GM12892 (cell line): ENCODE data around the gene TEX52.
"Not testable (repeated sequence)": the region's sequence is repeated elsewhere in the genome, so short reads cannot be mapped to it uniquely, and the experiment has no call there.

Experiments used
- DNase-seq: peaks from one replicate; pipeline ENCODE4 v3.0.0; 2011; ENCODE audit not compliant: insufficient read length
- FAIRE-seq: peaks from 2 replicates; lab custom pipeline; 2011; peaks lifted over from hg19 to GRCh38; lab: Jason Lieb, UNC
- POLR2A ChIP-seq: IDR thresholded peaks from 2 replicates; pipeline ENCODE4 v1.6.1; 2011; ENCODE audit warnings: low read depth, low read length, control low read depth
- POLR2AphosphoS5 ChIP-seq: IDR thresholded peaks from 2 replicates; pipeline ENCODE4 v1.6.1; 2011; ENCODE audit warnings: low read depth, low read length, control low read depth
- TAF1 ChIP-seq: IDR thresholded peaks from 2 replicates; pipeline ENCODE4 v1.6.1; 2011; ENCODE audit warnings: low read depth, mild to moderate bottlenecking, control low read depth, low read length, borderline replicate concordance

TEX52 gene

DNA sequence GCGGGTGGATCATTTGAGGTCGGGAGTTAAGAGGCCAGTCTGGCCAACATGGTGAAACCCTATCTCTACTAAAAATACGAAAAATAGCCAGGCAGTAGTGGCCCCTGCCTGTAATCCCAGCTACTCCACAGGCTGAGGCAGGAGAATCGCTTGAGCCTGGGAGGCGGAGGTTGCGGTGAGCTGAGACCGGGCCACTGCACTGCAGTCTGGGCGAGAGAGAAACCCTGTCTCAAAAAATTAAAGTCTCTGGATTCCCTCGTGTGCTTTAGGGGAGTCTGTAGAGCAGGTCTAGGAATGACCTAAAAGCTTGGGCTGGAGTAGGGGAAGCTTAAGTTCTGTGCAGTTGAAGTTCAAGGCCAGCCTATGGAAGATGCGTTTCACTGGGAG, 33.2 kb upstream of the TEX52 start:
- no peak for FAIRE-seq
- TF ChIP-seq TAF1 = no peak
- TF ChIP-seq POLR2A = no peak; the same call in 1 of the 2 replicates
- no peak for TF ChIP-seq POLR2AphosphoS5
- no peak for DNase-seq

DNA sequence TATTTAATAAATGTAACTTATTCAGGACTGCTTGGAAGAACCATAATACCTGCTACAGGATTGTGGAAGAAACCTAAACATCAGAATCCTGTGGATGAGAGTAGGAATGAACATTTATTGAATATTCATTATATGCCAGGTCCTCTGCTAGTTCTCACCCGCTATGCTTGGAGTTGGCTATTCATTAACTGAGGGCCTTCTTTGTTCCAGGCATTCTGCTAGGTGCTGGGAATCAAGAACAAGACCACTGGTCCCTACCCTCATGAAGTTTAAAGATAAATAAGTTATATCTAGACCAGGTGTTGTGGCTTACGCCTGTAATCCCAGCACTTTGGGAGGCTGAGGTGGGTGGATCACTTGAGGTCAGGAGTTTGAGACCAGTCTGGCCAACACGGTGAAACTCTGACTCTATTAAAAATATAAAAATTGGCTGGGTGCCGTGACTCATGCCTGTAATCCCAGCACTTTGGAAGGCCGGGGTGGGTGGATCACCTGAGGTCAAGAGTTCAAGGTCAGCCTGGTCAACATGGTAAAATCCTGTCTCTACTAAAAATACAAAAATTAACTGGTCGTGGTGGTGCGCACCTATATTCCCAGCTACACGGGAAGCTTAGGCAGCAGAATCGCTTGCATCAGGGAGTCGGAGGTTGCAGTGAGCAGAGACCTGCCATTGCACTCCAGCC, 30.1 kb upstream of the TEX52 start:
- no peak for DNase-seq
- no peak for TF ChIP-seq POLR2AphosphoS5
- no peak for FAIRE-seq

DNA sequence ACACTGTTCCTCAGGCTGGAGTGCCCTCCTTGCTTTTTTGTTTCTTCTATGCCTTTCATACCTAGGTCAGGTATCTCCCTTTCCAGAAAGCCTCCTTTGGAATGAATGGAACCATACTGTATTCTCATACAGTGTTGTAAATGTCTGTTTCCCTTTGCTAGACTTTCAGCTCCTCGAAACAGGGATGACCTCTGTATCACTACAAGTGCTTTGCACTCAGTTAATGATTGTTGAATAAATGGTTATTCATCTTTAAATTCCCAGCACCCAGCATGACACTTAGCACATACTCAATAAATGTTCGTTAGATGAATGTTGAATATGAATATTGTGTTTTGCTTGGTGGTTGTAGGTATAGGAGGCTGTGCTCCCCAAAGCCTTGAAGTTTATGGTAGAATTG, 28.0 kb upstream of the TEX52 start:
- FAIRE-seq = no peak
- DNase-seq = no peak
- TF ChIP-seq POLR2A (no peak), POLR2AphosphoS5 (no peak), TAF1 (no peak)

DNA sequence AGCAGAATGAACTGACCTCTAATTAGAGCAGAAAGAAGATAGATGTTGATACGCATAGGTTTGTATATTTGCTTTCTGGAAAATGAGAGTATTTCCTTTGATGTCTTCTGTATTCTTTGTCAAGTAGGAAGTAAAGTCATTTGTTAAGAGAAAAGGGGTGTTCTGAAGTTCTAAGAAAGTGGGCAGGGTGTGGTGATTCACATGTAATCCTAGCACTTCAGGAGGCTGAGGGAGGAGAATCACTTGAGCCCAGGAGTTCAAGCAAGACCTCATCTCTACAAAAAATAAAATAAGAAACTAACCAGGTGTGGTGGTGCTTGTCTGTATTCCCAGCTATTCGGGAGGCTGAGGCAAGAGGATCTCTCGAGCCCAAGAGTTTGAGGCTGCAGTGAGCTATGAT, 23.0 kb upstream of the TEX52 start:
- DNase-seq = no peak
- no peak for FAIRE-seq
- TF ChIP-seq POLR2AphosphoS5 (no peak), TAF1 (no peak), POLR2A (no peak)

DNA sequence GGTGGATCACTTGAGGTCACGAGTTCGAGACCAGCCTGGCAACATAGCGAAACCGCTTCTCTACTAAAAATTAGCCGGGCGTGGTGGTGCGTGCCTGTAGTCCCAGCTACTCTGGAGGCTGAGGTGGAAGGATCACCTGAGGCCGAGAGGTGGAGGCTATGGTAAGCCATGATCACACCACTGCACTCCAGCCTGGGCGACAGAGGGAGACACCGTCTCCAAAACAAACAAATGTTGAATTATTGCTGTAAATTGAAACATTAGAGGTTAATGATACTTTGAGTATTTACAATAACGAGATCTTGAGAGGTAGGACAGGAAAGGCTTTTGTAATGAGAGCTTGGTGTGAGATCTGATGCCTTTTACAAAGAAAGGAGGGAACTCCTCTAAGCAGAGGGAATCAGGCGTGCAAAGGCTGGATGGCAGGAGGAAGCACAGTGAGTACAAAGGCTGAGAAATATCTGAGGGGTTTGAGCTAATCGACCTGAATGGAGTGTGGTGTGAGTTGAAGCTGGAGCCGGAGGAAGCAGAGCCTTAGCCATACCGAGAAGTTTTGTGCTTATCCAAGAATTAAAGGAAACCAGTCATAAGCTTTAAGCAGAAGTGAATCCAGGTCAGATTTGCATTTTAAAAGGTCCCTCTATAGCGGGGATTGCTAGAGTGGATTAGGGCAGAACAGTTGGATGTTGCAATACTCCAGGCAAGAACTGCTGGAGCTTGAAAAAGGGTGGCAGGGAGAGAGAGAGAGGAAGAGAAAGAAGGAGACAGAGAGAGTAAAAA, 21.3 kb upstream of the TEX52 start:
- no peak for TF ChIP-seq POLR2AphosphoS5
- peak; percentile 38; the same call in 1 of the 2 replicates for TF ChIP-seq POLR2A
- peak; percentile 44 for FAIRE-seq
- no peak for DNase-seq

DNA sequence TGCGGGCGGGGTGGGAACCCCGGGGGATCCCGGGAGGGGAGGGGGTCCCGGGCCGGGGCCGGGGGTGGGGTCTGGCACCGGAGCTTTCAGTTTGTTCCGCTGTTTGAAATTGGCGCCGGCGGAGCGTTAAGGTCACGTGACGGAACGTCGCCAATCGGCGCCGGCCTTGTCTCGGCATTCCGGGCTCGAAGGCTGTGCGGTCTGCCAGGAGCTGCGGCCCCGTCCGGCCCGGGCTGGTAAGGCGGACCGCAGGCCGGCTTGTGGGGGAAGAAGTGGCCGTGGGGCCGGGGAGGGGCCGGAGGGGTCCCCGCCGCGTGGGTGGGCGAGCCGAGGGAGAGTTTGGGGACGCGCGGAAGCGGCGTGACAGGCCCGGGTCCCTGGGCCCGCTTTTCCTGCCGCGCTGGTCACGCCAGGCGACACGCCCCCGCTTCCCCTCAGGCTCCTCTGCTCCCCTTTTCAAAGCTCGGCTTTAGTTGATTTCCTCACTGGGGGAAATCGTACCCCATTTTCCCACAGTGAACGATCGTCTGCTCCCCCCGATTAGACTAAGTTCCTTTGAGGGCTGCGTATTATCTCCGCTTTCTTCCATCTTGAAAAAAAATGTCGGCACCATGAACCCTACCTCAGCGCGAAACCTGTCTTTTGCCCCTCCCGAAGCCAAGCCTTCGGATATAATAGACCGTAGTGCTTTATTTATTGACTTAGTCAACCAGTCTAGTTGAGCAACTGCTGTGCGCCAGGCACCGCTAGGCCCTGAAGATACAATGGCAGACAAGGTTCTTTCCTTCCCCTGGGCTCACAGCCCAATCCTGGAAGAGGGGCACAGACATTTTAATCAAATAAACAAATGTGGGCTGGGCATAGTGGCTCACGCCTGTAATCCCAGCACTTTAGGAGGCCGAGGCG, 20.5 kb upstream of the TEX52 start, which contains the start of the genes FOXM1 and RHNO1:
Gene FOXM1 (minus strand): TSS at position 128 of the 906 bp plus-strand sequence. CDS start 2,696 bp downstream, outside the sequence.
Gene RHNO1 (plus strand): TSS at position 177 of the 906 bp plus-strand sequence. CDS start 8,144 bp downstream, outside the sequence.
- FAIRE-seq (peak; percentile 95), DNase-seq (peak; percentile 91)
- TF ChIP-seq TAF1 (peak; percentile 76), POLR2AphosphoS5 (peak; percentile 66), POLR2A (peak; percentile 66; the same call in 1 of the 2 replicates)

DNA sequence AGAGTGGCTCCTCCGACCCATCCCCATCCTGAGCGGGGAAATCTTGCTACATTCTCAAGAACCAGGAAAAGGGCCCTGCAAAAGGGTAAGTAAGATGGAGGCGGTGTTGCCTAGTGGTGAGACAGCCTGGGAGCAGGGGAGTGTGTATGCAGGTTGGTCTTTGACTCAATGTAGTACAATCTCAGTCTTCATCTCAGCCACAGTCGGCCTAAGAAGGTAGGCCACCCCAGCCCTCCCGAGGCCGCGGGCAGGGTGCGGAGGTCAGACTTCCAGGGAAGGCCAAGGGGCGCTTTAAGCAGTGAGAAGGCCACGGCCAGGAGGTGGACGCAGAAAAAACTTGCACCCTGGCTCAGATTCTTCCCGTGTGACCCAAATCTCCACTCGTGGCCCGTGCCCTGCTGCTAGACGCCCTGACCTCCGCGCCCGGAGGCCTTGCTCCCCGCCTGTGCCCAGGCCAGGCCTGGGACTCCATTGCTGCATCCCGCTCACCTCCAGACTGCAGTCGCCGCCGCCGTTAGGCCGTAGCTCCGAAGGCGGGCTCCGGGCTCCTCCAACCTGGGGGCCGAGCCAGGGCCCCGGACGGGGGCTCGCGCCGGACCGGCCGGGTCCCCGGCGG, 19.7 kb upstream of the TEX52 start:
- DNase-seq = no peak
- FAIRE-seq = peak; percentile 40
- TF ChIP-seq POLR2A (no peak), POLR2AphosphoS5 (no peak), TAF1 (no peak)

DNA sequence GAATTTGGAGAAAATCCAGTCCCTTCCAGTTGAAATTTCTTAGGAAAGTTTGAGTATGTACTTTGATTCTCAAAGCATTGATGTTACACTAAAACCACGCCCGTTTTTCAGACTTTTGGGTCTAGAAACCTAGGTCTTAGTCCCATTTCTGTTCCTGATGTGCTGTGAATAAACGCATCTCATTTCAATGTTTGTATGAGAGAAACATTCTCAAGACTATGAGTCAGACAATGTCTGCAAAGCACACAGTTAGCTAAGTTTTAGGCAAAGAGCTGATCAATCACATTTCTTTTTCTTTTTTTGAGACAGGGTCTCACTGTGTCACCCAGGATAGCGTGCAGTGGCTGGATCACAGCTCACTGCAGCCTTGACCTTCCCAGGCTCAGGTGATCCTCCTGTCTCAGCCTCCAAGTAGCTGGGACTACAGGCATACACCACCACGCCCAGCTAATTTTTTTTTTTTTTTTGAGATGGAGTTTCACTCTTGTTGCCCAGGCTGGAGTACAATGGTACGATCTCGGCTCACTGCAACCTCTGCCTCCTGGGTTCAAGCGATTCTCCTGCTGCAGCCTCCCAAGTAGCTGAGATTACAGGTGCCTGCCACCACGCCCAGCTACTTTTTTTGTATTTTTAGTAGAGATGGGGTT, 12.3 kb upstream of the TEX52 start:
- DNase-seq, FAIRE-seq: not testable (repeated sequence)

DNA sequence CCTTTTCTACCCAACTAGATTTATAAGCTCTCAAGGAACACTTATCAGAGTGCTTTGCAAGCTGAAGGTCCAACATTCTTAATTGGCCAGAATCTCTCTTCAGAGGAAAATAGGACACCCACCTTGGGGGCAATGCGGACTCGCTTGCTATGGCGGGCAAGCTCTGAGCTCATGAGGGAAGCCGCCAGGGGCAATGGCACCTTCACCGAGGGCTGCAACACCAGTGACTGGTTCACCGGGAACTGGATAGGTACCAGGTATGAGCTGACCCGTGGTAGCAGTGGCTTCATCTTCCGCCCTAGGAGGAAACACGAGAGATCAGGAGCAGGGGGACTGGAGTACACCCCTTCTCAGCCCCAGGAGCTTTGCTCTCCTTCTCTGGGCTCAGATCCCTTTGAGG, 7.4 kb upstream of the TEX52 start:
- TF ChIP-seq TAF1 (no peak), POLR2AphosphoS5 (no peak), POLR2A (no peak)
- DNase-seq (no peak), FAIRE-seq (no peak)

DNA sequence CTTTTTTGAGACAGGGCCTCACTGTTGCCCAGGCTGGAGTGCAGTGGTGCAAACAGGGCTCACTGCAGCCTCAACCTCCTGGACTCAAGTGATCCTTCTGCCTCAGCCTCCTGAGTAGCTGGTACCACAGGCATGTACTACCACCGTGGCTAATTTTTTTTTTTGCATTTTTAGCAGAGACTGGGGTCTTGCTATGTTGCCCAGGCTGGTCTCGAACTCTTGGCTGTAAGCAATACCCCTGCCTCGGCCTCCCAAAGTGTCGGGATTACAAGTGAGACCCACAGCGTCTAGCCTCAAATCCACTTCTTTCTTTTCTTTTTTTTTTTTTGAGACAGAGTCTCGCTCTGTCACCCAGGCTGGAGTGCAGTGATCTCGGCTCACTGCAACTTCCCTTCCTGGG, 6.6 kb upstream of the TEX52 start:
- not testable (repeated sequence) for FAIRE-seq, DNase-seq

DNA sequence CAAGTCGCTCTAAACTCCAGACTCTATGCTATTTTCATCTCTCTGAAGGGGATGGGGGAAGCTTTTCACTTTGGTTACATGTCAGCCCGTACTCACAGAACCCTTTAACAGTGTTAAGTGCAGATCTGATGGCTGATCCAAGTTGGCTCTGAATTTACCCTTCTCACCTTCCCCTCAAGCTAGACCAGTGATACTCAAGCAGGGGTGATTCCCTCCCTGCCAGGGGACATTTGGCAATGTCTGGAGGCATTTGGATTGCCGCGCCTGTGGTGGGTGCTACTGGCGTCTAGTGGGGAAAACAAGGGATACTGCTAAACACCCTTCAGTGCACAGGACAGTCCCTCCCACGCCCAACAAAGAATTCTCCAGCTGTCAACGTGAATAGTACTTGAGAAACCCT, 6.0 kb upstream of the TEX52 start:
- no peak for TF ChIP-seq POLR2A
- no peak for TF ChIP-seq TAF1
- no peak for TF ChIP-seq POLR2AphosphoS5
- FAIRE-seq (no peak), DNase-seq (no peak)
